ENCODE measurements around the gene CMTR1.

The CMTR1 gene

DNA sequence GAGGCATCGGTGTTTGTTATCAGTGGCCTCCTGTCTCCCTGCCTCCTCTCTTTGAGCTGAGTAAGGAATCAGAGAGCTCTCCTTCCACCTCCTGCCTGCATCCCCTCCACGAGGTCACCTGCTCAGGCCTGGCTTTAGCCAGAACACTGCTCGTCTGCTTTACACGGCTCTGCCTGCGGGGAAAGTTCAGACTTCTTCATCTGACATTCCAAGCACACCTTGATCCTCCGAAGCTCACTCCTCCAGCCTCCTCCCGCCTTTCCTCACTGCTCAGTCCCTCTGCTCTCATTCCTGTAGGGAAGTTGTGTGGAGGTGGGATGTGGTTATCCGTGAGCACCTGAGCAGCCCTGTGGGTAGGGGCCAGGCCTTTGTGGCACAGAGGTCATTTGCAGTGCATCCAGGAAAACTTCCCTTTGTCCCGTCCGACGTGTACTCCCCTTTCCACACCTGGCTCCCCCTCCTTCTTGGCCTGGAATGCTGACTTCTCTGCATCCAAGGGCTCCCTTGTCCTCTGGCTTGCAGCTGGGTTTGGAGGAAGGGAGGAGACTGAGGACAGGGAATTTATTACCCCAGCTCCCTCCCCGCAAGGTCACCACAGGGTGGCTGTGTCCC lies 79.5 kb downstream of the CMTR1 start:
- no peak for DNase-seq (ENCODE audit: low spot score)

- DNase-seq (ENCODE audit: low spot score) = no peak
These were observed 80.1 kb downstream of the CMTR1 start for GRCh38 chr6:37513155-37513554.

- DNase-seq (ENCODE audit: low spot score) = no peak
These were observed 80.6 kb downstream of the CMTR1 start for GRCh38 chr6:37513576-37513975.

DNA sequence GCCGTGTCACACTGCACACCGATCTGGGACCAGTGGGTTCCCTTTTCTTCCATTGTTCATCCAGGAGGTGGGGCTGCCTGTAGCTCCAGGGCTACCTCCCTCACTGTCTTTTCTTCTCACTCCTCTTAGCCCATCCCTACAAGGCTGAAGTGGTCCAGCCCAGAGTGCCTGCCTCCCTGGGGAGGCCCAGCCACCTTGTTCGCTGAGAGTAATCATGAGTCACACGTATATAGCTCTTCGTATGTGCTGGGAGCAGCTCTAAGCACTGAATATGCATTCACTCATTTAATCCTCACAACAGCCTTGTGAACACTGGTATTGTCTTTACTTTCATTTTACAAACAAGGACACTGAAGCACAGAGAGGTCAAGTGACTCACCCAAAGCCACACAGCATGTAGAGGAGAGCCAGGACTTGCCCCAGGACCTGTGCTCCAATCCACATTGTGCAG lies 81.3 kb downstream of the CMTR1 start:
- DNase-seq (ENCODE audit: low spot score) = no peak

DNA sequence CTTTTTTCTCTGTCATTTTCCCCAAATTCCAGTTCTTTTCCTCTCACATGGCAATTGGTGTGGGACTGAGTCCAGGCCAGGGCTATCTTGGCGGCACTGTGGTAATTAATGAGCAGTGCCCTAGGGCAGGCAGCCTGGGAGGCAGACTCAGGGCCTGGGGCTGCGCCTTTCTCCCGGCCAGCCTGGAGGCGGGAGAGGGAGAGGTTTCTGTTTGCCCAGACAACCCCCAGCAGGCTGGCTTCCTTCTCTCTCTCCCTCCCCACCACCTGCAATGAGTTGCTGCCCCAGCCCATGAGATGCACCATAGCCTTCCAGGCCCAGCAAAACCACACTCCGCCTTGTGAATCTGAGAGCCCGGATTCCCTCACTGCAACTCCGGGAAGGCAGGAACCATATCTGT lies 81.8 kb downstream of the CMTR1 start:
- DNase-seq (ENCODE audit: low spot score) = no peak

DNA sequence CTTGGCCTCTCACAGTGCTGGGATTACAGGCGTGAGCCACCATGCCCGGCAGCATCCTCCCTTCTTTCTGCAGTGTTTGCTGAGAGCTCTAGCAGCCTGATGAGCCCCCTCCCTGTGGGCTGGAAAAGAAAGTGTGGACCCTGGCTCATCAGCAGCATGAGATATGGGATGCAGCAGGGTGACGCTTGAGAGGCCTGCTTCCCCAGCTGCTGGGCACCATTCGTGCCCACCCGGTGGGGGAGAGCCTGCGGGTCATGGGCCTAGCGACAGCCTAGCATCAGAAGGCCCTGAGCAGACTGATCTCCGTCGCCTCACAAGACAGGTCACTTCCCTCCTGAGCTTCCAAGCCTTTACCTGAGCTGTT lies 82.7 kb downstream of the CMTR1 start:
- no peak for DNase-seq (ENCODE audit: low spot score)

GRCh38 chr6:37516076-37516919 lies 83.3 kb downstream of the CMTR1 start:
- DNase-seq (ENCODE audit: low spot score) = no peak

GRCh38 chr6:37516920-37517405 lies 83.9 kb downstream of the CMTR1 start:
- no peak for DNase-seq (ENCODE audit: low spot score)

DNA sequence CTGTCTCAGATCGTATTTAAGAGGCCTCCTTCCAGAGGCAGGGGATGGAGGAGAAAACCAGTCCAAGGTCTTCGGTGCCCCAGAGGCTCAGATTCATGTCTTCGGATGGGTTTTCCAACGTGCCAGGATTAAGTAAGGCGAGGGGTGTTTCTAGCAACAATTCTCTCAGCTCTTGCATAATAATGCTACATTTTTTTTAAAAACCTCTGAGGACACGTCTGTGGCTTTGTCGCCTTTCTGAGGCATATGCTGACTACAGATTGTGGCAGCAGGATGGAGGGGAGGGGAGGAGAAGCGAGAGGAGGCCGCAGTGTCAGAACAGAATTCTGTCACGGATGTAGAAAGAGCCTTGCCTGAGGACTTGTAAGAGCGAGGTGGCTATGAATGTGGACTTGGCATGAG lies 84.4 kb downstream of the CMTR1 start:
- DNase-seq (ENCODE audit: low spot score) = no peak

DNA sequence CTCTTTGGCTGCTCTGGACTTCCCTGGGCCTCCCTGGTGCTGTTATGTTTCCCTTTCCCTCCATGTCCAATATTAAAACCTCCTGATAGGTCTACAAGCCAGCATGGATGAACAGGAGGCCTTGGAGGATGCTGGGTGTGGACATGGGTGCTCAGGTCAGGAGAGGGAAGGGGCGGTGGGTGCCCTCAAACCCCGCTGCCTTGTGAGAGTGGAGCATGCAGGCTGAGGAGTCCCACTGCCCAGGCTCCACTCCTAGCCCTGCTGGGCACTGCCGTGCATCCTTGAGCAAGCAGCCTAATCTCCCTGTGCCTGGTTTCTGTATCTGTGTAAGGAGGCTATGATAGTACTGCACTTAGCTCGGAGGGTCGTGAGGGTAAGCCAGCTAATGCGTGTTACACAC lies 85.1 kb downstream of the CMTR1 start:
- no peak for DNase-seq (ENCODE audit: low spot score)

DNA sequence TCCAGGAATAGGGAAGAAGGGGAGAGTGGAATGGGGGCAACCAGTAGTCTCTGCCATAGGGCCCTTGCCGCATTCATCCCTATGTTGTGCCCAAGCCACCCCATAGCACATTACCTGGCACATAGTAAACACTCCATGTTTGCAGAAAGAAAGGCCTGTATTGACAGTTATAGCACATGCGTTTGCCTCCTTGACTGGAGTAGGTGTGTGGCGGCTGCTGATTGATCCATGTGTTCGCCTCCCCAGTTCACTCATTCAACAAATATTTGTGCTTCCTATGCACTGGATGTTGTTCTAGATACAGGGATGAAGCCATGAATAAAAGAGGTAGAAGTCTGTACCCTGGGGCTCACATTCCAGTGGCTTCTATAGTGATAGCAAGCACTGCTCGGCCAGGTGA lies 86.4 kb downstream of the CMTR1 start:
- no peak for DNase-seq (ENCODE audit: low spot score)

- no peak for DNase-seq (ENCODE audit: low spot score)
These were observed 87.9 kb downstream of the CMTR1 start for GRCh38 chr6:37520926-37521325.

DNA sequence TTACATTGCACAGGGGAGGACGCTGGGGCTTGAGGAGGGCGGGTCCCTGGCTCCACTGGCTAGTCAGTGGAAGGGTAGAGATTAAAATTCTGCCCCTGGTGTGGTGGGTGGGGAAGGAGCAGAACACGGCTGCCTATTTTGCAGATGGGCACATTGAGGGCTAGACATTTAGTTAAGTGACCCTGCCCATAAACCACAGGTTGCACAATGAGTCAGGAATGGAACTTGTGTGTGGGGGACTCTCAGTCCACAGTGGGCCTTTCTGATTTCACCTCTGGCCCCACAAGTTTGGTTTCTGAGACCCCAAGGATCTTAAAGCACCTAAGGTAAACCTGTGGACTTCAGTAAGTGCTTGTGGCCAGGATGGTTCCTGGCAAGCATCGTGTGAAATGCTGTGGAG lies 88.7 kb downstream of the CMTR1 start:
- DNase-seq (ENCODE audit: low spot score) = no peak

DNA sequence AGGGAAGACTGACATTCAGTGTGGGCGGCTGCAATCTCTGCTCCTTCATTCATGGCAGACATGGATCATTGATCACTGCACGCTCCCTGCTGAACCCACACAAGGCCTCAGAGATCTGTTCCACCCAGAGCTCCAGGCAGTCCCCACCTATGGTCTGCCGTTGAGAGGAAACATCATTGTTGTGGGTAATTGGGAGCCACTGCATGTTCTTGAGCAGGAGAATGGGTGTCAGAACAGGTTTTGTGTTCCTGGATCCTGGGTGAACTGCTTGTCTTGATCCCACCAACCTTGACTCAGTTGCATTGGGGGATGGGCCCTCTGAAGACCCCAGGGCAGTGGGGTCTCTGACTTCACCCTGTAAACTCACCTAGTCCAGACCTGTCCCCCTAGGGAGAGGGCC lies 89.8 kb downstream of the CMTR1 start:
- no peak for DNase-seq (ENCODE audit: low spot score)

- DNase-seq (ENCODE audit: low spot score) = no peak
These were observed 90.4 kb downstream of the CMTR1 start for GRCh38 chr6:37523412-37523811.

GRCh38 chr6:37524025-37524969 lies 91.3 kb downstream of the CMTR1 start:
- DNase-seq (ENCODE audit: low spot score) = no peak

- DNase-seq (ENCODE audit: low spot score) = no peak
These were observed 91.9 kb downstream of the CMTR1 start for GRCh38 chr6:37524970-37525318.

DNA sequence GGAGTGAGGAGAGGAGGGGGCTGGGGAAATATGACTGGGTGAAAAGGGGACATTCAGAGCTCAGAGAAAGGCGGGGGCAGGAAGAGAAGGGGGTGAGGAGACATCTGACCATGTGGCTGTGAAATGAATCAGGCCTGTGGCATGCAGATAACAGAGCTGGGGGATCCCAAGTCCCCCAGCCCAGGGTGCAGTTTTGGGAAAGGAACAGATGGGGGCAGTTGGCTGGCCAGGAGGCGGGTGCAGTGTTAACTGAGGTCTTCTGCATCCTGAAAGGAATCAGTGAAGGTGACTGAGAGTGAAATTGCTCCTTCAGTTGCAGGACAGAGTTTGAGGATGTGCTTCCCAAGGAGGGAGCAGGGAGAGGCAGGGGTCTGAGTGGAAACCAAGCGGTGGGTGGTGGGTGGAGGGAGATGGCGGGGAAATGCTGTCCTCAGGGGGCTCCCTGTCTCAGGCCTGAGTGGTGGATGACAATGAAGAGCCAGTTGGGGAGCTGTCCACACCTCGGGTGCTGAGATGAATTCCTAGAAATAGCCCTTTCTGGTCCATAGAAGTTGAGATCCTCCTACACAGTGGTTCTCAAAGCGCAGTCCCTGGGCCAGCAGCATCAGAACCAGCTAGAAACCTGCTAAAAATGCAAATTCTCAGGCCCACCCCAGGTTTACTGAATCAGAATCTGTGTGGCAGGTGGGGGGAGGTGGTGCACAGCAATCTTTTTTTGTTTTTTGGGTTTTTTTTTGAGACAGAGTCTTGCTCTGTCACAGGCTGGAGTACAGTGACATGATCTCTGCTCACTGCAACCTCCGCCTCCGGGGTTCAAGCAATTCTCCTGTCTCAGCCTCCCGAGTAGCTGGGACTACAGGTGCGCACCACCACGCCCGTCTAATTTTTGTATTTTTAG lies 92.7 kb downstream of the CMTR1 start:
- DNase-seq (ENCODE audit: low spot score) = no peak

- DNase-seq (ENCODE audit: low spot score) = no peak
These were observed 95.5 kb downstream of the CMTR1 start for GRCh38 chr6:37528541-37528940.

DNA sequence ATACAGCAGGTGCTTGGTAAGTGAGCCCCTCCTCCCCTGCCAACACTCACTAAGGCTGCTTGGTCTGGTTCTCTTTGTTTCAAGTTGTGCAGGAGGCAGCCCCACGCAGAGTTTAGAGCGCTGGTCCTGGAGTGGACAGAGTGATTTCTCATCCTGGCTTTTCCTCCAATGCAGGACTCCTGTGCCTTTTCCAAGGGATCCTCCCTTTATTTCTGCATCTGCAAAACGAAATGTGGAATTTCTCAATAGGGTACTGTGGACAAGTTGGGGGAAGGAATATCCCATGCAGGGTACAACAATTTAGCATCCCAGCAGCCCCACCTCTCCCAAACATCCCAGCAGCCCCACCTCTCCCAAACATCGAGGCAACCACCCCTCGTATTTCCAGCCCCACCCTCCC lies 97.3 kb downstream of the CMTR1 start:
- no peak for DNase-seq (ENCODE audit: low spot score)

DNA sequence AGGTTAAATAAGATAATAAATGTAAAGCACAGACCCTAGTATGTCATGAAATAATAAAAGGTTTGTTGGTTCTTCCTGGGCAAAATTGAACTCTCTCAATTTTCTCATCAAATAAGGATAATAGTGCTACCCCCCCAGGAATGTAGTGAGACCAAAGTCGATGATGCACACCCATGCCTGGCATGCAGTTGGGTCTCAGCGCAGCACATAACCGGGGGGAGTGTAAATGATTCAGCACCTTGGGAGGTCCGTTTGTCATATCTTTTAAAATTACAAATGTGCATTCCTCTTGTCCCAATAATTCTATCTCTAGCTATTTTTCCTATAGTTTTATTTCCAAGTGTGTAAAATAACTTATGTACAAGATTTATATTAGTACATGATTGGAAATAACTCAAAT lies 98.0 kb downstream of the CMTR1 start:
- DNase-seq (ENCODE audit: low spot score) = no peak

All from kidney capillary endothelial cell (primary cell).